ENCODE measurements around the gene RBMS3. TPM values are rescaled to one million over a fixed set of nuclear protein-coding genes. Genes with fewer than 3 reads are reported as not detected.
"Not testable (repeated sequence)": the region's sequence is repeated elsewhere in the genome, so short reads cannot be mapped to it uniquely, and the experiment has no call there.

RBMS3 gene
- total and polyA plus RNA-seq, 2 donors: 12.8 to 19.9 TPM

- Histone ChIP-seq H3K27me3 (ENCODE audit: control insufficient read depth in 2 of 2, insufficient read depth in 1 of 2, low read length in 1 of 2) (no peaks in the 10 kb centered on the region), H3K9me3 (ENCODE audit: control insufficient read depth in 2 of 2, insufficient read depth in 1 of 2, low read length in 1 of 2) (no peaks in the 10 kb centered on the region), H3K4me3 (ENCODE audit: low read length in 2 of 2) (no peak overlapping the region), H3K27ac (ENCODE audit: low read depth in 1 of 2, low read length in 1 of 2) (no peak overlapping the region), H3K36me3 (ENCODE audit: control insufficient read depth in 2 of 2, insufficient read depth in 2 of 2, low read length in 1 of 2) (no peaks in the 10 kb centered on the region), H3K4me1 (ENCODE audit: control insufficient read depth in 2 of 2, insufficient read depth in 2 of 2, low read length in 2 of 2) (no peaks in the 10 kb centered on the region)
- WGBS: 2% methylated on average over 2 of the region's 2 CpGs
- peak; percentile 6 to 65 (median 41) for DNase-seq (ENCODE audit: low read depth in 6 of 9, low spot score in 9 of 9)
These were observed 732.2 kb downstream of the RBMS3 start for GRCh38 chr3:30012941-30013543.

GRCh38 chr3:30017901-30018300 is 737.0 kb downstream of the RBMS3 start:
- no peaks in the 10 kb centered on the region for H3K27me3 ChIP-seq (ENCODE audit: control insufficient read depth in 2 of 2, insufficient read depth in 1 of 2, low read length in 1 of 2)
- no peaks in the 10 kb centered on the region for H3K36me3 ChIP-seq (ENCODE audit: control insufficient read depth in 2 of 2, insufficient read depth in 2 of 2, low read length in 1 of 2)
- no peak for DNase-seq (ENCODE audit: low read depth in 6 of 9, low spot score in 9 of 9)
- no peak overlapping the region for H3K4me3 ChIP-seq (ENCODE audit: low read length in 2 of 2)
- no peaks in the 10 kb centered on the region for H3K4me1 ChIP-seq (ENCODE audit: control insufficient read depth in 2 of 2, insufficient read depth in 2 of 2, low read length in 2 of 2)
- 80% methylated on average over 2 of the region's 2 CpGs for WGBS
- no peaks in the 10 kb centered on the region for H3K9me3 ChIP-seq (ENCODE audit: control insufficient read depth in 2 of 2, insufficient read depth in 1 of 2, low read length in 1 of 2)
- H3K27ac ChIP-seq (ENCODE audit: low read depth in 1 of 2, low read length in 1 of 2): no peak overlapping the region

- Histone ChIP-seq H3K27me3 (ENCODE audit: control insufficient read depth in 2 of 2, insufficient read depth in 1 of 2, low read length in 1 of 2) (no peaks in the 10 kb centered on the region), H3K4me1 (ENCODE audit: control insufficient read depth in 2 of 2, insufficient read depth in 2 of 2, low read length in 2 of 2) (no peaks in the 10 kb centered on the region), H3K36me3 (ENCODE audit: control insufficient read depth in 2 of 2, insufficient read depth in 2 of 2, low read length in 1 of 2) (no peaks in the 10 kb centered on the region), H3K9me3 (ENCODE audit: control insufficient read depth in 2 of 2, insufficient read depth in 1 of 2, low read length in 1 of 2) (no peaks in the 10 kb centered on the region), H3K4me3 (ENCODE audit: low read length in 2 of 2) (no peak overlapping the region), H3K27ac (ENCODE audit: low read depth in 1 of 2, low read length in 1 of 2) (no peak overlapping the region)
- DNase-seq (ENCODE audit: low read depth in 6 of 9, low spot score in 9 of 9): no peak
- WGBS: 95% methylated on average over 1 of the region's 1 CpG
These were observed 739.5 kb downstream of the RBMS3 start for GRCh38 chr3:30020380-30020779.

- H3K27me3 ChIP-seq (ENCODE audit: control insufficient read depth in 2 of 2, insufficient read depth in 1 of 2, low read length in 1 of 2): no peaks in the 10 kb centered on the region
- no peaks in the 10 kb centered on the region for H3K36me3 ChIP-seq (ENCODE audit: control insufficient read depth in 2 of 2, insufficient read depth in 2 of 2, low read length in 1 of 2)
- no peak overlapping the region for H3K27ac ChIP-seq (ENCODE audit: low read depth in 1 of 2, low read length in 1 of 2)
These were observed 743.6 kb downstream of the RBMS3 start for GRCh38 chr3:30024466-30024865.

GRCh38 chr3:30026851-30027250 is 746.0 kb downstream of the RBMS3 start:
- H3K4me3 ChIP-seq (ENCODE audit: low read length in 2 of 2): no peak overlapping the region
- no peaks in the 10 kb centered on the region for H3K36me3 ChIP-seq (ENCODE audit: control insufficient read depth in 2 of 2, insufficient read depth in 2 of 2, low read length in 1 of 2)
- no peak for DNase-seq (ENCODE audit: low read depth in 6 of 9, low spot score in 9 of 9)
- no peaks in the 10 kb centered on the region for H3K9me3 ChIP-seq (ENCODE audit: control insufficient read depth in 2 of 2, insufficient read depth in 1 of 2, low read length in 1 of 2)
- H3K4me1 ChIP-seq (ENCODE audit: control insufficient read depth in 2 of 2, insufficient read depth in 2 of 2, low read length in 2 of 2): no peaks in the 10 kb centered on the region
- H3K27ac ChIP-seq (ENCODE audit: low read depth in 1 of 2, low read length in 1 of 2): no peak overlapping the region
- no peaks in the 10 kb centered on the region for H3K27me3 ChIP-seq (ENCODE audit: control insufficient read depth in 2 of 2, insufficient read depth in 1 of 2, low read length in 1 of 2)
- 69% methylated on average over 1 of the region's 1 CpG for WGBS

More at GRCh38 chr3:30024466-30024865, 743.6 kb downstream of the RBMS3 start:
- Histone ChIP-seq H3K9me3 (ENCODE audit: control insufficient read depth in 2 of 2, insufficient read depth in 1 of 2, low read length in 1 of 2) (no peaks in the 10 kb centered on the region), H3K4me3 (ENCODE audit: low read length in 2 of 2) (no peak overlapping the region), H3K4me1 (ENCODE audit: control insufficient read depth in 2 of 2, insufficient read depth in 2 of 2, low read length in 2 of 2) (no peaks in the 10 kb centered on the region)
- WGBS: 78% methylated on average over 4 of the region's 4 CpGs
- no peak for DNase-seq (ENCODE audit: low read depth in 6 of 9, low spot score in 9 of 9)

GRCh38 chr3:30034246-30034991 is 753.5 kb downstream of the RBMS3 start:
- H3K4me1 ChIP-seq (ENCODE audit: control insufficient read depth in 2 of 2, insufficient read depth in 2 of 2, low read length in 2 of 2): no peaks in the 10 kb centered on the region
- no peaks in the 10 kb centered on the region for H3K36me3 ChIP-seq (ENCODE audit: control insufficient read depth in 2 of 2, insufficient read depth in 2 of 2, low read length in 1 of 2)
- no peak for DNase-seq (ENCODE audit: low read depth in 6 of 9, low spot score in 9 of 9)
- no peak overlapping the region for H3K27ac ChIP-seq (ENCODE audit: low read depth in 1 of 2, low read length in 1 of 2)
- H3K27me3 ChIP-seq (ENCODE audit: control insufficient read depth in 2 of 2, insufficient read depth in 1 of 2, low read length in 1 of 2): no peaks in the 10 kb centered on the region
- WGBS: 92% methylated on average over 1 of the region's 1 CpG
- H3K4me3 ChIP-seq (ENCODE audit: low read length in 2 of 2): no peak overlapping the region
- H3K9me3 ChIP-seq (ENCODE audit: control insufficient read depth in 2 of 2, insufficient read depth in 1 of 2, low read length in 1 of 2): no peaks in the 10 kb centered on the region

GRCh38 chr3:30035935-30036567 is 755.2 kb downstream of the RBMS3 start:
- H3K27me3 ChIP-seq (ENCODE audit: control insufficient read depth in 2 of 2, insufficient read depth in 1 of 2, low read length in 1 of 2): no peaks in the 10 kb centered on the region
- no peaks in the 10 kb centered on the region for H3K36me3 ChIP-seq (ENCODE audit: control insufficient read depth in 2 of 2, insufficient read depth in 2 of 2, low read length in 1 of 2)
- H3K9me3 ChIP-seq (ENCODE audit: control insufficient read depth in 2 of 2, insufficient read depth in 1 of 2, low read length in 1 of 2): no peaks in the 10 kb centered on the region
- DNase-seq (ENCODE audit: low read depth in 6 of 9, low spot score in 9 of 9): no peak
- H3K4me1 ChIP-seq (ENCODE audit: control insufficient read depth in 2 of 2, insufficient read depth in 2 of 2, low read length in 2 of 2): no peaks in the 10 kb centered on the region
- no peak overlapping the region for H3K27ac ChIP-seq (ENCODE audit: low read depth in 1 of 2, low read length in 1 of 2)
- H3K4me3 ChIP-seq (ENCODE audit: low read length in 2 of 2): no peak overlapping the region
- 96% methylated on average over 4 of the region's 4 CpGs for WGBS

GRCh38 chr3:30040126-30040525 is 759.3 kb downstream of the RBMS3 start:
- no peak for DNase-seq (ENCODE audit: low read depth in 6 of 9, low spot score in 9 of 9)
- H3K4me1 ChIP-seq (ENCODE audit: control insufficient read depth in 2 of 2, insufficient read depth in 2 of 2, low read length in 2 of 2): no peaks in the 10 kb centered on the region
- H3K36me3 ChIP-seq (ENCODE audit: control insufficient read depth in 2 of 2, insufficient read depth in 2 of 2, low read length in 1 of 2): no peaks in the 10 kb centered on the region
- H3K27ac ChIP-seq (ENCODE audit: low read depth in 1 of 2, low read length in 1 of 2): no peak overlapping the region
- no peaks in the 10 kb centered on the region for H3K27me3 ChIP-seq (ENCODE audit: control insufficient read depth in 2 of 2, insufficient read depth in 1 of 2, low read length in 1 of 2)
- H3K9me3 ChIP-seq (ENCODE audit: control insufficient read depth in 2 of 2, insufficient read depth in 1 of 2, low read length in 1 of 2): no peaks in the 10 kb centered on the region
- H3K4me3 ChIP-seq (ENCODE audit: low read length in 2 of 2): no peak overlapping the region
- 92% methylated on average over 4 of the region's 4 CpGs for WGBS

GRCh38 chr3:30041481-30041880 is 760.6 kb downstream of the RBMS3 start:
- not testable (repeated sequence) for H3K4me3 ChIP-seq (ENCODE audit: low read length in 2 of 2); H3K27me3 ChIP-seq (ENCODE audit: control insufficient read depth in 2 of 2, insufficient read depth in 1 of 2, low read length in 1 of 2); DNase-seq (ENCODE audit: low read depth in 6 of 9, low spot score in 9 of 9); H3K9me3 ChIP-seq (ENCODE audit: control insufficient read depth in 2 of 2, insufficient read depth in 1 of 2, low read length in 1 of 2); H3K36me3 ChIP-seq (ENCODE audit: control insufficient read depth in 2 of 2, insufficient read depth in 2 of 2, low read length in 1 of 2); H3K27ac ChIP-seq (ENCODE audit: low read depth in 1 of 2, low read length in 1 of 2); H3K4me1 ChIP-seq (ENCODE audit: control insufficient read depth in 2 of 2, insufficient read depth in 2 of 2, low read length in 2 of 2)
- 80% methylated on average over 3 of the region's 3 CpGs for WGBS
